Embryonic facial prominence (tissue), 1 donor: ENCODE measurements around the gene ZNF2.
A peak's percentile ranks its signal among the peaks of the same experiment; 100 is the strongest.

Source experiments
- DNase-seq: peaks from one replicate; pipeline ENCODE4 v3.0.0-alpha.2; 2016; ENCODE audit errors: extremely low spot score

Gene ZNF2

DNA sequence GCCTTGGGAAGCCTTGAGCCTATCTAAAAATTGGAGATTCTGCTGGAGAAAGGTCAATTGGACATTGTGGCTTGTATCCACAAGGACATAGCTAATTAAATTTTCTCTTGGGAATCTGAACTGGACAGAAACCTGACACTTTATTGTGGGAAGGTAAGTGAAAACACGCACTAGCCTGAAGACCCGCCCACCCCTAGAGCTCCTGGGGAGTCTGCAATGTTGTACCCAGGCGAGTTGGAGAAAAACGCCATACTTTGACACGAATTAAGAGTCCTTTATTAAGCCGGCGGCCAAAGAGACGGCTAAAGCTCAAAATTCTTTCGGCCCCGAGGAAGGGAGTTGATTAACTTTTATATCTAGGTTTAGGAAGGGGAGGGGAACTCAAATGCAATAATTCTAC lies 40.5 kb downstream of the ZNF2 start:
- DNase-seq: no peak

- peak; percentile 70 for DNase-seq
Measured at GRCh38 chr2:95207111-95207961, 41.7 kb downstream of the ZNF2 start, which contains the start of gene ZNF892. Gene ZNF892 (plus strand): TSS chr2:95207521. CDS start chr2:95207816, 295 bp downstream.

- DNase-seq: no peak
Measured at GRCh38 chr2:95208106-95208505, 42.5 kb downstream of the ZNF2 start.

DNA sequence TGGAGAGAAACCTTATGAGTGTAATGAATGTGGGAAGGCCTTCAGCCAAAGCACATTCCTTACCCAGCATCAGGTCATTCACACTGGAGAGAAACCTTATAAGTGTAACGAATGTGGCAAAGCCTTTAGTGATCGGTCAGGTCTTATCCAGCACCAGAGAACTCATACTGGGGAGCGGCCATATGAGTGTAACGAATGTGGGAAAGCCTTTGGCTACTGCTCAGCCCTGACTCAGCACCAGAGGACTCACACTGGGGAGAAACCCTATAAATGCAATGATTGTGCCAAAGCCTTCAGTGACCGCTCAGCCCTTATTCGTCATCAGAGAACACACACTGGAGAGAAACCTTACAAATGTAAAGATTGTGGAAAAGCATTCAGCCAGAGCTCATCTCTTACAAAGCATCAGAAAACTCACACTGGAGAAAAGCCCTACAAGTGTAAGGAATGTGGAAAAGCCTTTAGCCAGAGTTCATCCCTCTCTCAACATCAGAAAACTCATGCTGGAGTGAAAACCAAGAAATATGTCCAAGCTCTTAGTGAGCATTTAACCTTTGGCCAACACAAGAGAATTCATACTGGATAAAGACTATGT lies 49.5 kb downstream of the ZNF2 start:
- no peak for DNase-seq

- no peak for DNase-seq
Measured at GRCh38 chr2:95220449-95220848, 54.8 kb downstream of the ZNF2 start.

DNA sequence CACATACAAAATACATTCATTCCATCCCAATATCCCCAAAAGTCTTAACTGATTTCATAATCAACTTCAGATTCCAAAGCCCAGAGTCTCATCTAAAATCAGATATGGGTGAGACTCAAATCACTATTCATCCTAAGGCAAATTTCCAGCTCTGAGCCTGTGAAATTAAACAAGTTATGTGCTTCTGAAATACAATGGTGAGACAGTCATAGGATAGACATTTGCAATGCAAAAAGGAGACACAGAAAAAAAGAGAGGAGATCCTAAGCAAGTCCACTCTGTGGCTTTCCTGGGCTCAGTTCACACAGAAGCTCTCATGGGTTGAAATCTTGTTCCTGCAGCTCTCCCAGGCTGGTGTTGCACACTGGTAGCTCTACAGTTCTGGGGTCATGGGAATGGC lies 60.0 kb downstream of the ZNF2 start:
- DNase-seq: no peak

DNA sequence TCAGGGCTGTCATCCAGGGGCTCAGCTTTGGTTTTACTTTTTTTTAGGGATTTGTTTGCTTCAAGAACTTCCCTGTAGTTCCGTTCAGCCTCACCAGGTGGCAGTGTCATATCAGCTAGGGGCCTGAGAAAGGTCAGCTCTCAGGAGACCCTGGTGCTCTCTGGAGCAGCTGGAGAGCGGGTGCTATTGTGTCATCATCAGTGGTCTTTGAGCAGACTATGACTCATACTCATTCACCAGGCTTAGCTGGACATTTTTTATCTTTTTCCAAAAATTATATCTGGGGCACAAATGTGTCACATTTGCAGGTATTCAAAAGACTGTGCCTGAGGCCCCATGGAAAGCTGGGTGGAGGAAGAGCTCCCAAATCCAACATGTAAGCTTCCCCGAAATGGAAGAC lies 66.1 kb downstream of the ZNF2 start:
- no peak for DNase-seq

- no peak for DNase-seq
Measured at GRCh38 chr2:95232232-95232631, 66.6 kb downstream of the ZNF2 start.
